ENCODE measurements around the gene AMHR2. TPM values are rescaled to one million over a fixed set of nuclear protein-coding genes. Genes with fewer than 3 reads are reported as not detected.
"Not testable (repeated sequence)": the region's sequence is repeated elsewhere in the genome, so short reads cannot be mapped to it uniquely, and the experiment has no call there.

Gene AMHR2
- polyA plus RNA-seq (0.04 TPM in 1 of 3 replicates, not detected in the others), polyA minus RNA-seq (not detected in 3 replicates)
- polyA plus RNA-seq (2011; ENCODE audit: low read depth): not detected
- not detected in 2 replicates for polyA plus RNA-seq (2011; cell fraction: cytosol; rRNA removed)
- polyA plus RNA-seq (2011; cell fraction: nucleus; rRNA removed): not detected in 2 replicates
- polyA plus RNA-seq (2012; ENCODE audit: low replicate concordance): not detected in 2 replicates
- not detected for polyA minus RNA-seq (2011; cell fraction: cytosol; rRNA and poly(A)+ RNA removed)
- polyA minus RNA-seq (2011; cell fraction: nucleus; rRNA and poly(A)+ RNA removed): not detected in 2 replicates

DNA sequence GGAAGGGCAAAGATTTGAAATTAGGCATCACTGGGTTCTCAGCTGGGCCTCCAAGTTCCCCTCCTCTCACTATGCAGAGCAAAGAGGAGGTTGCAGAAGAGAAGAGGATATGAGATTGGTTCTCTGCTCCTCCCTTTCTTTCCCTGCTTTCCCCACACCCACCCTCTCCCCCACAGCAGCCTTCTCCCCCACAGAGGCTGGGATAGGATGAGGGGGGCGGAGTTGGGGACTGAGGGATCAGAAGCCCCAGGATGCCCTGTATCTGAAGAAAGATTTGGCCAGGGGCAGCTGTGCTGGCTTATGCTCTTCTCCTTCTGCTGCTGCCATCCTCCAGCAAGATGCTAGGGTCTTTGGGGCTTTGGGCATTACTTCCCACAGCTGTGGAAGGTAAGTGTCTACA, at the start of gene AMHR2:
Gene AMHR2 (plus strand): TSS at position 259 of the 400 bp plus-strand sequence. CDS start 80 bp downstream, at position 339.
- no peaks in the 10 kb centered on the region for H3K27me3 ChIP-seq (ENCODE audit: control insufficient read depth, extremely low read depth, insufficient read depth, low read length)
- H2AFZ ChIP-seq (ENCODE audit: control insufficient read depth, low read length): no peak within 1 kb of the TSS
- no peak for FAIRE-seq
- no peak within 1 kb of the TSS for H3K9ac ChIP-seq (ENCODE audit: control insufficient read depth, extremely low read depth, insufficient read depth, low read length)
- dilution Hi-C loops (cut with MboI; ENCODE audit: extremely low pct_ligation_motif_present, low sequenced_read_pairs): no loop called here
- no peaks in the 10 kb centered on the region for H3K9me3 ChIP-seq (ENCODE audit: control insufficient read depth, low read depth, low read length)
- H3K27ac ChIP-seq (ENCODE audit: control insufficient read depth, insufficient read depth, low read length): no peak within 1 kb of the TSS
- H3K36me3 ChIP-seq (ENCODE audit: control insufficient read depth in 2 of 2, extremely low read depth in 1 of 2, insufficient read depth in 2 of 2, low read length in 2 of 2): no peaks in the 10 kb centered on the region
- H3K4me3 ChIP-seq (ENCODE audit: control insufficient read depth in 2 of 3, extremely low read depth in 1 of 3, insufficient read depth in 2 of 3, low read depth in 1 of 3, low read length in 3 of 3): no peak within 1 kb of the TSS
- H3K9me1 ChIP-seq (ENCODE audit: control insufficient read depth, extremely low read depth, insufficient read depth, low read length): peaks cover 7% of the 10 kb centered on the region
- no peak within 1 kb of the TSS for H3K4me2 ChIP-seq (ENCODE audit: control insufficient read depth, extremely low read depth, insufficient read depth, low read depth, low read length)
- H3K4me1 ChIP-seq (ENCODE audit: control insufficient read depth, extremely low read depth, insufficient read depth, low read length): peaks cover 18% of the 10 kb centered on the region
- no peaks in the 10 kb centered on the region for H4K20me1 ChIP-seq (ENCODE audit: control insufficient read depth, extremely low read depth, insufficient read depth, low read length)
- H3K79me2 ChIP-seq (ENCODE audit: control insufficient read depth, insufficient read depth, low read length): no peaks in the 10 kb centered on the region
- TF ChIP-seq EZH2 (IDR thresholded peaks at IDR 0.05; ENCODE audit: low read length) (no peak), CTCF (optimal IDR thresholded peaks at IDR 0.05 in 1 of 3, IDR thresholded peaks at IDR 0.05 in 1 of 3, conservative IDR thresholded peaks at IDR 0.05 in 1 of 3; ENCODE audit: extremely low read depth in 1 of 3, insufficient read depth in 2 of 3, low read length in 3 of 3) (no peak)
- no peak for DNase-seq (ENCODE audit: low read depth, low spot score)

DNA sequence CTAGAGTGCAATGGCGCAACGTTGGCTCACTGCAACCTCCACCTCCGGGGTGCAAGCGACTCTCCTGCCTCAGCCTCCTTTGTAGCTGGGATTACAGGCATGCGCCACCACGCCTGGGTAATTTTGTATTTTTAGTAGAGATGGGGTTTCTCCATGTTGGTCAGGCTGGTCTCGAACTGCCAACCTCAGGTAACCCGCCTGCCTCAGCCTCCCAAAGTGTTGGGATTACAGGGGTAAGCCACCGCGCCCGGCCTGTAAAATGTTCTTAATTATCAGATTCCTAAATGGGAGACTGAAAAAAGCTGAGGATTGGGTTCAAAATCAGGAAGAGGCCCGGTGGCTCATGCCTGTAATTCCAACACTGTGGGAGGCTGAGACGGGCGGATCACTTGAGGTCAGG, 49.4 kb upstream of the AMHR2 start:
- H3K79me2 ChIP-seq (ENCODE audit: control insufficient read depth, insufficient read depth, low read length); FAIRE-seq; H3K9me3 ChIP-seq (ENCODE audit: control insufficient read depth, low read depth, low read length); dilution Hi-C loops (cut with MboI; ENCODE audit: extremely low pct_ligation_motif_present, low sequenced_read_pairs); H3K36me3 ChIP-seq (ENCODE audit: control insufficient read depth in 2 of 2, extremely low read depth in 1 of 2, insufficient read depth in 2 of 2, low read length in 2 of 2); DNase-seq (ENCODE audit: low read depth, low spot score); H3K4me3 ChIP-seq (ENCODE audit: control insufficient read depth in 2 of 3, extremely low read depth in 1 of 3, insufficient read depth in 2 of 3, low read depth in 1 of 3, low read length in 3 of 3); H3K9ac ChIP-seq (ENCODE audit: control insufficient read depth, extremely low read depth, insufficient read depth, low read length); H3K4me2 ChIP-seq (ENCODE audit: control insufficient read depth, extremely low read depth, insufficient read depth, low read depth, low read length); H4K20me1 ChIP-seq (ENCODE audit: control insufficient read depth, extremely low read depth, insufficient read depth, low read length); H3K27me3 ChIP-seq (ENCODE audit: control insufficient read depth, extremely low read depth, insufficient read depth, low read length); H3K9me1 ChIP-seq (ENCODE audit: control insufficient read depth, extremely low read depth, insufficient read depth, low read length): not testable (repeated sequence)
- Histone ChIP-seq H2AFZ (ENCODE audit: control insufficient read depth, low read length) (peak overlapping the region; percentile 87), H3K4me1 (ENCODE audit: control insufficient read depth, extremely low read depth, insufficient read depth, low read length) (peaks cover 36% of the 10 kb centered on the region), H3K27ac (ENCODE audit: control insufficient read depth, insufficient read depth, low read length) (peak overlapping the region; percentile 39)

DNA sequence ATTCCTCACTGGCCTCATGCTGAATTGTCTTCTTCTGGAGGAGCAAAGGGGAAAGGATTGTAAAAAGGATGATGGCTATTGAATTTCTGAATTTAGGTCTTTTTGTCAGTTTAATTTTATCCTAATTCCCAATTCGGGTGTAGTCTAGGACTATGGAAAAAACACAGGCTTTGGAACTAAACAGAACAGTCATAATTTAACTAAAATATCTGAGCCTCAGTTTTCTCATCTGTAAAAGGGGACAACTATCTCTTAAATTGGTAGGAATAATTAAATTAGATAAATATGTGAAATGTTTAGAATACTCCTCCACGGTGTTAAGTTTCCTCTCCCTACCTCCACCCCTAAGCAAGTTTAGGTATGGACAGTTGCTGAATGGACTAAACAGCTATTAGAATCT, 46.9 kb upstream of the AMHR2 start:
- Histone ChIP-seq H3K4me2 (ENCODE audit: control insufficient read depth, extremely low read depth, insufficient read depth, low read depth, low read length) (no peak overlapping the region), H3K4me1 (ENCODE audit: control insufficient read depth, extremely low read depth, insufficient read depth, low read length) (peaks cover 26% of the 10 kb centered on the region), H3K27me3 (ENCODE audit: control insufficient read depth, extremely low read depth, insufficient read depth, low read length) (no peaks in the 10 kb centered on the region), H3K9me3 (ENCODE audit: control insufficient read depth, low read depth, low read length) (no peaks in the 10 kb centered on the region), H3K9me1 (ENCODE audit: control insufficient read depth, extremely low read depth, insufficient read depth, low read length) (no peaks in the 10 kb centered on the region), H3K27ac (ENCODE audit: control insufficient read depth, insufficient read depth, low read length) (no peak overlapping the region), H3K9ac (ENCODE audit: control insufficient read depth, extremely low read depth, insufficient read depth, low read length) (no peak overlapping the region), H4K20me1 (ENCODE audit: control insufficient read depth, extremely low read depth, insufficient read depth, low read length) (no peaks in the 10 kb centered on the region), H3K36me3 (ENCODE audit: control insufficient read depth in 2 of 2, extremely low read depth in 1 of 2, insufficient read depth in 2 of 2, low read length in 2 of 2) (no peaks in the 10 kb centered on the region), H2AFZ (ENCODE audit: control insufficient read depth, low read length) (no peak overlapping the region), H3K79me2 (ENCODE audit: control insufficient read depth, insufficient read depth, low read length) (no peaks in the 10 kb centered on the region), H3K4me3 (ENCODE audit: control insufficient read depth in 2 of 3, extremely low read depth in 1 of 3, insufficient read depth in 2 of 3, low read depth in 1 of 3, low read length in 3 of 3) (no peak overlapping the region)
- DNase-seq (ENCODE audit: low read depth, low spot score) (no peak), FAIRE-seq (no peak)
- dilution Hi-C loops (cut with MboI; ENCODE audit: extremely low pct_ligation_motif_present, low sequenced_read_pairs): no loop called here
- TF ChIP-seq EZH2 (IDR thresholded peaks at IDR 0.05; ENCODE audit: low read length): no peak
- TF ChIP-seq CTCF (optimal IDR thresholded peaks at IDR 0.05 in 1 of 3, IDR thresholded peaks at IDR 0.05 in 1 of 3, conservative IDR thresholded peaks at IDR 0.05 in 1 of 3; ENCODE audit: extremely low read depth in 1 of 3, insufficient read depth in 2 of 3, low read length in 3 of 3): no peak

Measured in keratinocyte (primary cell).